ENCODE results near the gene CBLB. TPM values are rescaled to one million over a fixed set of nuclear protein-coding genes. Genes with fewer than 3 reads are reported as not detected.

CBLB gene
- total RNA-seq, 1 donor from 2014 or later = 45.9 TPM

DNA sequence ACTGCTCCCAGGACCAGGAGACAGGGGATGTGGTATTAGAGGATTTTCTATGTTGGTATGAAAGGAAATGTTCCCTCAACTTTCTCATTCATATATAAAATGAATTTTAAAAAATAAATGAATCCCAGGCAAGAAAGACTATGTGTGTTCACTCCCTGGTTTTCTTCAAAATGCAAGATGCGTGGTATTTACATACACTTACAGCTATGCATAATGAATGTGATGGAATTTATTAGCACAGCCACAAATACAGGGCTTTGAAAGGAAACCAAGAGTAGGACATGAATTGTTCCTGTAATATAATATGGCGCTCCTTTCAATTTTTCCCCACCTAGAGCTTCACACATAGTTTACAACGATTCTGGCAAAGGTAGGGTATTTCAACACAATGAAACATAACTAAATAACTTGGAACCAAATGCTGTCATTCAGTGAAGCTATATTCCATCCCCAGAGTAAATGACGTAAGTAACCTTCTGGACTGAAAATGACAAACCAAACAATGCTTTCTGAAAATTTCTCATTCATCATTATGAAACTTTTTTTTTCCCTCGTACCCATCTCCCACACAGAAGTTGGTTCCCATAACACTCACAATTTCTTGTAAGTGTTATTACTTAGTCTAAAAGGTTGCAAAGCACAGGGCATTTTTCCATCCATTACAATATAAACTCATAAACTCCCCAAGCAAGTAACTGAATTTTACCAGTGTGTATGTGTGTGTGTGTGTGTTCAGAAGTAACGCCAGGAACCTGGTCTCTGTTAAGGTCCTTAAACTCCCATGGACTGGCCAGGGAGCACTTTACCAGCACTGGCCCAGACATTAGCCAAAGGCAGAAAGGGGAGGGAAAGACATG is 41.8 kb downstream of the CBLB start:
- peaks cover 2% of the 10 kb centered on the region for H3K36me3 Mint-ChIP-seq (ENCODE audit: low read depth, unreplicated experiment)
- Histone ChIP-seq H3K4me2 (ENCODE audit: low read length) (no peak overlapping the region), H3K4me3 (ENCODE audit: insufficient read depth, low read depth, low read length) (no peak overlapping the region), H3K27ac (ENCODE audit: low read depth, low read length) (no peak overlapping the region), H4K20me1 (ENCODE audit: insufficient read depth, low read length) (no peaks in the 10 kb centered on the region), H3K36me3 (ENCODE audit: insufficient read depth, low read length) (no peaks in the 10 kb centered on the region), H3K27me3 (ENCODE audit: insufficient read depth, low read length) (no peaks in the 10 kb centered on the region), H3K9me3 (ENCODE audit: insufficient read depth, low read depth, low read length) (no peaks in the 10 kb centered on the region), H3K79me2 (ENCODE audit: insufficient read depth, low read length) (peaks cover 68% of the 10 kb centered on the region), H3K9ac (ENCODE audit: low read length) (no peak overlapping the region), H3K4me1 (ENCODE audit: insufficient read depth, low read length) (peaks cover 30% of the 10 kb centered on the region), H2AFZ (ENCODE audit: low read depth, low read length) (no peak overlapping the region)
- no peaks in the 10 kb centered on the region for H3K27me3 Mint-ChIP-seq (ENCODE audit: low read depth, unreplicated experiment)
- TF ChIP-seq, protein P1, sequence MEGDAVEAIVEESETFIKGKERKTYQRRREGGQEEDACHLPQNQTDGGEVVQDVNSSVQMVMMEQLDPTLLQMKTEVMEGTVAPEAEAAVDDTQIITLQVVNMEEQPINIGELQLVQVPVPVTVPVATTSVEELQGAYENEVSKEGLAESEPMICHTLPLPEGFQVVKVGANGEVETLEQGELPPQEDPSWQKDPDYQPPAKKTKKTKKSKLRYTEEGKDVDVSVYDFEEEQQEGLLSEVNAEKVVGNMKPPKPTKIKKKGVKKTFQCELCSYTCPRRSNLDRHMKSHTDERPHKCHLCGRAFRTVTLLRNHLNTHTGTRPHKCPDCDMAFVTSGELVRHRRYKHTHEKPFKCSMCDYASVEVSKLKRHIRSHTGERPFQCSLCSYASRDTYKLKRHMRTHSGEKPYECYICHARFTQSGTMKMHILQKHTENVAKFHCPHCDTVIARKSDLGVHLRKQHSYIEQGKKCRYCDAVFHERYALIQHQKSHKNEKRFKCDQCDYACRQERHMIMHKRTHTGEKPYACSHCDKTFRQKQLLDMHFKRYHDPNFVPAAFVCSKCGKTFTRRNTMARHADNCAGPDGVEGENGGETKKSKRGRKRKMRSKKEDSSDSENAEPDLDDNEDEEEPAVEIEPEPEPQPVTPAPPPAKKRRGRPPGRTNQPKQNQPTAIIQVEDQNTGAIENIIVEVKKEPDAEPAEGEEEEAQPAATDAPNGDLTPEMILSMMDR (IDR thresholded peaks at IDR 0.05; ENCODE audit: insufficient read depth, low read depth, low read length) = no peak
- TF ChIP-seq EZH2 (IDR thresholded peaks at IDR 0.05; ENCODE audit: insufficient read depth, low read length) = no peak
- no peak for FAIRE-seq
- peak overlapping the region; percentile 97 for H3K27ac Mint-ChIP-seq (ENCODE audit: unreplicated experiment)
- H3K9me3 Mint-ChIP-seq (ENCODE audit: unreplicated experiment) = peaks cover 2% of the 10 kb centered on the region
- H3K4me3 Mint-ChIP-seq (ENCODE audit: unreplicated experiment) = no peak overlapping the region
- DNase-seq (ENCODE audit: low read depth) = peak; percentile 60
- H3K4me1 Mint-ChIP-seq (ENCODE audit: low read depth, unreplicated experiment) = peaks cover 47% of the 10 kb centered on the region

DNA sequence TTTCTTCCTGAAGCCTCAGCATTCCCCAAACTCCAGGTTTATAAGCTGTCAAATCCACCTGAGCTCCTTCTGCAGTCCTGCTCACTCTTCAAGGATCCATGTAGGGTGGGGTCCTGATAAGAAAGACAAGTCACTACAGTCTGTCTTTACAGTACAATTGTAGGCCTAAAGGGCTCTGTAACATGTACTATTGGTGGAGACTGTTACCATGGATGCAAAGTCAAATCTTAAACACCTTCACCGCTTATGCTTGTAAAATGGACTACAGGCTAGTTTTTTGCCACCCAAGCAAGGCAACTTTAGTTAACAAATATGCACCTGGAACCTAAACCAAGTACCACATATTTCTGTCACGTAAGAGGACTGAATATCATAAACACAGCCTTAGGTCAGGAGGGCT is 44.7 kb downstream of the CBLB start:
- no peaks in the 10 kb centered on the region for H3K9me3 ChIP-seq (ENCODE audit: insufficient read depth, low read depth, low read length)
- H2AFZ ChIP-seq (ENCODE audit: low read depth, low read length) = no peak overlapping the region
- H3K79me2 ChIP-seq (ENCODE audit: insufficient read depth, low read length) = peaks cover 67% of the 10 kb centered on the region
- Mint-ChIP-seq H3K9me3 (ENCODE audit: unreplicated experiment) (peaks cover 2% of the 10 kb centered on the region), H3K36me3 (ENCODE audit: low read depth, unreplicated experiment) (peaks cover 6% of the 10 kb centered on the region), H3K4me3 (ENCODE audit: unreplicated experiment) (no peak overlapping the region), H3K27me3 (ENCODE audit: low read depth, unreplicated experiment) (no peaks in the 10 kb centered on the region), H3K4me1 (ENCODE audit: low read depth, unreplicated experiment) (peaks cover 58% of the 10 kb centered on the region), H3K27ac (ENCODE audit: unreplicated experiment) (peak overlapping the region; percentile 97)
- no peak overlapping the region for H3K4me3 ChIP-seq (ENCODE audit: insufficient read depth, low read depth, low read length)
- H3K36me3 ChIP-seq (ENCODE audit: insufficient read depth, low read length) = peaks cover 5% of the 10 kb centered on the region
- peak overlapping the region; percentile 51 for H3K9ac ChIP-seq (ENCODE audit: low read length)
- no peaks in the 10 kb centered on the region for H3K27me3 ChIP-seq (ENCODE audit: insufficient read depth, low read length)
- H4K20me1 ChIP-seq (ENCODE audit: insufficient read depth, low read length) = no peaks in the 10 kb centered on the region
- TF ChIP-seq, protein P1 (IDR thresholded peaks at IDR 0.05; ENCODE audit: insufficient read depth, low read depth, low read length) = no peak
- no peak for TF ChIP-seq EZH2 (IDR thresholded peaks at IDR 0.05; ENCODE audit: insufficient read depth, low read length)
- peak overlapping the region; percentile 90 for H3K27ac ChIP-seq (ENCODE audit: low read depth, low read length)
- H3K4me1 ChIP-seq (ENCODE audit: insufficient read depth, low read length) = peaks cover 37% of the 10 kb centered on the region
- no peak for DNase-seq (ENCODE audit: low read depth)
- no peak for FAIRE-seq
- H3K4me2 ChIP-seq (ENCODE audit: low read length) = peak overlapping the region; percentile 72

Data from astrocyte (in vitro differentiated cells and primary cell).